T-helper 2 cell treated with Interferon-gamma antibody and Interleukin-4, amounts not matched to agents 5 μg/mL and 100 μg/mL, for 36 hours (primary cell): ENCODE data around the gene USP32.
"Not testable (repeated sequence)": the region's sequence is repeated elsewhere in the genome, so short reads cannot be mapped to it uniquely, and the experiment has no call there.

Source experiments
- DNase-seq: peaks from one replicate; pipeline ENCODE4 v3.0.0; 2021; ENCODE audit warnings: low spot score
- H3K27ac Mint-ChIP-seq: one replicate; pipeline ENCODE4 v1.8.0; 2021; ENCODE audit warnings: mild to moderate bottlenecking, mixed read lengths
- H3K27me3 Mint-ChIP-seq: one replicate; pipeline ENCODE4 v1.8.0; 2021; ENCODE audit warnings: low read depth, mixed read lengths
- H3K36me3 Mint-ChIP-seq: one replicate; pipeline ENCODE4 v1.8.0; 2021; ENCODE audit warnings: low read depth, mixed read lengths
- H3K4me1 Mint-ChIP-seq: one replicate; pipeline ENCODE4 v1.8.0; 2021; ENCODE audit warnings: low read depth, mixed read lengths
- H3K4me3 Mint-ChIP-seq: one replicate; pipeline ENCODE4 v1.8.0; 2022; ENCODE audit warnings: mild to moderate bottlenecking, moderate library complexity, mixed read lengths
- H3K9me3 Mint-ChIP-seq: one replicate; pipeline ENCODE4 v1.8.0; 2021; ENCODE audit warnings: mixed read lengths

USP32 gene

GRCh38 chr17:60419875-60420274, 27.9 kb upstream of the USP32 start:
- H3K36me3 Mint-ChIP-seq, H3K4me1 Mint-ChIP-seq, H3K4me3 Mint-ChIP-seq, H3K27ac Mint-ChIP-seq, H3K27me3 Mint-ChIP-seq, DNase-seq, H3K9me3 Mint-ChIP-seq: not testable (repeated sequence)

- DNase-seq, H3K4me3 Mint-ChIP-seq: not testable (repeated sequence)
Measured at GRCh38 chr17:60419003-60419402, 27.1 kb upstream of the USP32 start.

GRCh38 chr17:60416368-60416925, 24.5 kb upstream of the USP32 start:
- Mint-ChIP-seq H3K9me3 (no peaks in the 10 kb centered on the region), H3K27me3 (peaks cover 10% of the 10 kb centered on the region), H3K36me3 (no peaks in the 10 kb centered on the region), H3K4me1 (peaks cover 4% of the 10 kb centered on the region), H3K27ac (no peak overlapping the region), H3K4me3 (no peak overlapping the region)
- DNase-seq, result no peak

More at GRCh38 chr17:60419003-60419402, 27.1 kb upstream of the USP32 start:
- H3K36me3 Mint-ChIP-seq, H3K4me1 Mint-ChIP-seq, H3K27ac Mint-ChIP-seq, H3K9me3 Mint-ChIP-seq, H3K27me3 Mint-ChIP-seq: not testable (repeated sequence)

GRCh38 chr17:60415146-60415545, 23.2 kb upstream of the USP32 start:
- no peaks in the 10 kb centered on the region for H3K36me3 Mint-ChIP-seq
- H3K4me1 Mint-ChIP-seq, result no peaks in the 10 kb centered on the region
- no peaks in the 10 kb centered on the region for H3K9me3 Mint-ChIP-seq
- no peak for DNase-seq
- no peak overlapping the region for H3K27ac Mint-ChIP-seq
- H3K27me3 Mint-ChIP-seq, result peaks cover 10% of the 10 kb centered on the region
- no peak overlapping the region for H3K4me3 Mint-ChIP-seq

GRCh38 chr17:60412701-60413100, 20.8 kb upstream of the USP32 start:
- Mint-ChIP-seq H3K27ac (no peak overlapping the region), H3K9me3 (no peaks in the 10 kb centered on the region), H3K4me3 (no peak overlapping the region), H3K36me3 (no peaks in the 10 kb centered on the region), H3K27me3 (peaks cover 10% of the 10 kb centered on the region), H3K4me1 (no peaks in the 10 kb centered on the region)
- no peak for DNase-seq

- H3K27ac Mint-ChIP-seq, result no peak overlapping the region
- no peaks in the 10 kb centered on the region for H3K36me3 Mint-ChIP-seq
- no peak for DNase-seq
- H3K9me3 Mint-ChIP-seq, result no peaks in the 10 kb centered on the region
- no peaks in the 10 kb centered on the region for H3K4me1 Mint-ChIP-seq
- no peak overlapping the region for H3K4me3 Mint-ChIP-seq
- H3K27me3 Mint-ChIP-seq, result peaks cover 13% of the 10 kb centered on the region
Measured at GRCh38 chr17:60410001-60410400, 18.1 kb upstream of the USP32 start.

GRCh38 chr17:60406887-60407286, 15.0 kb upstream of the USP32 start:
- Mint-ChIP-seq H3K9me3 (no peaks in the 10 kb centered on the region), H3K27me3 (peaks cover 11% of the 10 kb centered on the region), H3K4me3 (no peak overlapping the region), H3K4me1 (no peaks in the 10 kb centered on the region), H3K36me3 (no peaks in the 10 kb centered on the region), H3K27ac (no peak overlapping the region)
- no peak for DNase-seq

GRCh38 chr17:60403962-60404361, 12.0 kb upstream of the USP32 start:
- Mint-ChIP-seq H3K4me3 (no peak overlapping the region), H3K4me1 (peaks cover 4% of the 10 kb centered on the region), H3K36me3 (no peaks in the 10 kb centered on the region), H3K27ac (no peak overlapping the region), H3K9me3 (no peaks in the 10 kb centered on the region), H3K27me3 (peaks cover 11% of the 10 kb centered on the region)
- no peak for DNase-seq

- no peak for DNase-seq
- H3K36me3 Mint-ChIP-seq, result no peaks in the 10 kb centered on the region
- no peaks in the 10 kb centered on the region for H3K9me3 Mint-ChIP-seq
- H3K4me1 Mint-ChIP-seq, result peaks cover 8% of the 10 kb centered on the region
- H3K27me3 Mint-ChIP-seq, result peaks cover 11% of the 10 kb centered on the region
- H3K4me3 Mint-ChIP-seq, result no peak overlapping the region
- no peak overlapping the region for H3K27ac Mint-ChIP-seq
Measured at GRCh38 chr17:60403523-60403810, 11.5 kb upstream of the USP32 start.

GRCh38 chr17:60401819-60402218, 9.9 kb upstream of the USP32 start:
- H3K27me3 Mint-ChIP-seq, result peaks cover 4% of the 10 kb centered on the region
- no peak overlapping the region for H3K27ac Mint-ChIP-seq
- no peaks in the 10 kb centered on the region for H3K9me3 Mint-ChIP-seq
- peaks cover 15% of the 10 kb centered on the region for H3K4me1 Mint-ChIP-seq
- no peak for DNase-seq
- no peak overlapping the region for H3K4me3 Mint-ChIP-seq
- no peaks in the 10 kb centered on the region for H3K36me3 Mint-ChIP-seq

GRCh38 chr17:60398227-60398959, 6.5 kb upstream of the USP32 start:
- no peaks in the 10 kb centered on the region for H3K9me3 Mint-ChIP-seq
- peak overlapping the region; percentile 60 for H3K4me3 Mint-ChIP-seq
- peaks cover 1% of the 10 kb centered on the region for H3K27me3 Mint-ChIP-seq
- DNase-seq, result no peak
- peaks cover 30% of the 10 kb centered on the region for H3K4me1 Mint-ChIP-seq
- H3K36me3 Mint-ChIP-seq, result no peaks in the 10 kb centered on the region
- H3K27ac Mint-ChIP-seq, result peak overlapping the region; percentile 73

GRCh38 chr17:60396412-60396811, 4.5 kb upstream of the USP32 start:
- H3K4me1 Mint-ChIP-seq, result peaks cover 36% of the 10 kb centered on the region
- H3K27me3 Mint-ChIP-seq, result no peaks in the 10 kb centered on the region
- no peak for DNase-seq
- H3K36me3 Mint-ChIP-seq, result no peaks in the 10 kb centered on the region
- H3K9me3 Mint-ChIP-seq, result no peaks in the 10 kb centered on the region
- no peak overlapping the region for H3K4me3 Mint-ChIP-seq
- H3K27ac Mint-ChIP-seq, result no peak overlapping the region

- Mint-ChIP-seq H3K9me3 (no peaks in the 10 kb centered on the region), H3K36me3 (no peaks in the 10 kb centered on the region), H3K27me3 (no peaks in the 10 kb centered on the region), H3K4me1 (peaks cover 41% of the 10 kb centered on the region), H3K4me3 (no peak overlapping the region), H3K27ac (no peak overlapping the region)
- no peak for DNase-seq
Measured at GRCh38 chr17:60395508-60396065, 3.7 kb upstream of the USP32 start.

GRCh38 chr17:60393840-60394723, 2.1 kb upstream of the USP32 start:
- Mint-ChIP-seq H3K9me3 (no peaks in the 10 kb centered on the region), H3K36me3 (no peaks in the 10 kb centered on the region), H3K4me1 (peaks cover 47% of the 10 kb centered on the region), H3K27ac (no peak overlapping the region), H3K27me3 (no peaks in the 10 kb centered on the region), H3K4me3 (peak overlapping the region; percentile 24)
- DNase-seq, result no peak
